Mesendoderm (in vitro differentiated cells): ENCODE data around the gene PNPLA8.

Experiments used
- DNase-seq: peaks from one replicate; pipeline ENCODE4 v3.0.0; 2013
- H2AK5ac ChIP-seq: 2 replicates; pipeline ENCODE4 v1.6.1; 2013; ENCODE audit warnings: low read length, inconsistent platforms
- H2BK120ac ChIP-seq: 2 replicates; pipeline ENCODE4 v1.6.1; 2013; ENCODE audit warnings: low read depth, mild to moderate bottlenecking, low read length, moderate library complexity, mixed read lengths
- H2BK15ac ChIP-seq: replicated peaks from 2 replicates; pipeline ENCODE4 v1.6.1; 2013; ENCODE audit warnings: low read depth, mild to moderate bottlenecking, moderate library complexity
- H2BK5ac ChIP-seq: 2 replicates; pipeline ENCODE4 v1.6.1; 2013; ENCODE audit warnings: low read length, inconsistent platforms
- H3K18ac ChIP-seq: 2 replicates; pipeline ENCODE4 v1.6.1; 2013; ENCODE audit warnings: mild to moderate bottlenecking, low read length, mixed read lengths
- H3K23ac ChIP-seq: one replicate; pipeline ENCODE4 v1.6.1; 2013; ENCODE audit warnings: low read length
- H3K27ac ChIP-seq: 2 replicates; pipeline ENCODE4 v1.5.1; 2013; ENCODE audit warnings: low read depth, mild to moderate bottlenecking, inconsistent platforms, low read length, moderate library complexity
- H3K27me3 ChIP-seq: 2 replicates; pipeline ENCODE4 v1.6.1; 2013; ENCODE audit warnings: low read length, control low read depth, mild to moderate bottlenecking, inconsistent platforms; ENCODE audit not compliant: insufficient read depth, poor library complexity
- H3K36me3 ChIP-seq: 2 replicates; pipeline ENCODE4 v1.6.1; 2013; ENCODE audit warnings: low read length, inconsistent platforms; ENCODE audit not compliant: control insufficient read depth, insufficient read depth
- H3K4ac ChIP-seq: one replicate; pipeline ENCODE4 v1.6.1; 2013; ENCODE audit warnings: low read depth, mild to moderate bottlenecking, low read length, moderate library complexity
- H3K4me1 ChIP-seq: 2 replicates; pipeline ENCODE4 v1.6.1; 2013; ENCODE audit warnings: low read depth, low read length, inconsistent platforms; ENCODE audit not compliant: control insufficient read depth
- H3K4me2 ChIP-seq: 2 replicates; pipeline ENCODE4 v1.6.1; 2013; ENCODE audit warnings: low read length
- H3K4me3 ChIP-seq: 2 replicates; pipeline ENCODE4 v1.5.1; 2013; ENCODE audit warnings: mild to moderate bottlenecking, low read length
- H3K56ac ChIP-seq: one replicate; pipeline ENCODE4 v1.6.1; 2013; ENCODE audit warnings: low read length
- H3K79me1 ChIP-seq: 2 replicates; pipeline ENCODE4 v1.6.1; 2013; ENCODE audit warnings: low read length, inconsistent platforms
- H3K79me2 ChIP-seq: 2 replicates; pipeline ENCODE4 v1.6.1; 2013; ENCODE audit warnings: mild to moderate bottlenecking, low read length; ENCODE audit not compliant: control insufficient read depth, insufficient read depth
- H3K9ac ChIP-seq: 2 replicates; pipeline ENCODE4 v1.6.1; 2013; ENCODE audit warnings: low read length, inconsistent platforms
- H4K5ac ChIP-seq: one replicate; pipeline ENCODE4 v1.6.1; 2013; ENCODE audit warnings: low read length
- H4K8ac ChIP-seq: one replicate; pipeline ENCODE4 v1.6.1; 2013; ENCODE audit warnings: low read depth, mild to moderate bottlenecking, control low read depth, low read length, moderate library complexity
- WGBS: extraction: QIAGEN DNeasy Blood & Tissue Kit; methylation state at CpG from one replicate; pipeline ENCODE4 v1.1.7; 2013; ENCODE audit warnings: low lambda C conversion rate, missing lambda C conversion rate; ENCODE audit not compliant: insufficient coverage; ENCODE audit errors: extremely low coverage; 5-methylcytosine and 5-hydroxymethylcytosine counted together

The PNPLA8 gene

DNA sequence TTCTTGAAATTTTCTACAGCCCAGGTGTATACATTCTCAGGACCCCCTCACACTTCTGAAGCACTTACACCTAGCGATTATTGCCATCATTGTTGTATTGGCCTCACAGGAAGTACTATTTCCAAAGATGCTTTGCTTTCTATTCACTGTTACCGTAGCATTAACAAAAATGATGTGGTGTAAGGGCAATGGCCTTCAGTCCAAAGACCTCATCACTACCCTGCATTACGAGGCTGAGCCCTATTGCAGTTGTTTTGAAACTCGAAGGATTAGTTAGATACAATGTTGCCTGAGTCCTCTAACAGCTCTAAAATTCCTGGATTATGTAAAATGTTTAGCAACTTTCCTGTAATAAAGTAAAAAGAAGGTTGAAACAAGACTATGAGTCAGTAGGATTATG is 72.6 kb downstream of the PNPLA8 start:
- H3K23ac ChIP-seq = no peak overlapping the region
- peaks cover 2% of the 10 kb centered on the region for H3K27me3 ChIP-seq
- no peak overlapping the region for H3K4ac ChIP-seq
- H2BK120ac ChIP-seq = no peak overlapping the region
- H2BK15ac ChIP-seq = no peak overlapping the region
- no peak overlapping the region for H3K4me3 ChIP-seq
- no peak for DNase-seq
- no peaks in the 10 kb centered on the region for H3K79me1 ChIP-seq
- no peak overlapping the region for H4K5ac ChIP-seq
- no peak overlapping the region for H3K56ac ChIP-seq
- no peak overlapping the region for H3K4me2 ChIP-seq
- H3K27ac ChIP-seq = no peak overlapping the region
- H3K79me2 ChIP-seq = no peaks in the 10 kb centered on the region
- H3K9ac ChIP-seq = no peak overlapping the region
- no CpG with 5 or more reads among the region's 4 CpGs for WGBS
- peaks cover 3% of the 10 kb centered on the region for H3K4me1 ChIP-seq
- H2AK5ac ChIP-seq = no peak overlapping the region
- H3K18ac ChIP-seq = no peak overlapping the region
- no peaks in the 10 kb centered on the region for H3K36me3 ChIP-seq
- no peak overlapping the region for H2BK5ac ChIP-seq
- H4K8ac ChIP-seq = no peak overlapping the region

- Histone ChIP-seq H4K5ac (no peak overlapping the region), H3K79me1 (no peaks in the 10 kb centered on the region), H3K9ac (no peak overlapping the region), H3K56ac (no peak overlapping the region), H2BK120ac (no peak overlapping the region), H3K4me1 (peaks cover 3% of the 10 kb centered on the region), H3K27ac (no peak overlapping the region), H3K79me2 (no peaks in the 10 kb centered on the region), H3K36me3 (no peaks in the 10 kb centered on the region), H3K4ac (no peak overlapping the region), H2AK5ac (no peak overlapping the region), H2BK5ac (no peak overlapping the region), H3K27me3 (peaks cover 2% of the 10 kb centered on the region), H3K4me3 (no peak overlapping the region), H3K18ac (no peak overlapping the region), H2BK15ac (no peak overlapping the region), H3K23ac (no peak overlapping the region), H3K4me2 (no peak overlapping the region), H4K8ac (no peak overlapping the region)
- no CpG with 5 or more reads among the region's 2 CpGs for WGBS
- peak; percentile 38 for DNase-seq
Measured at GRCh38 chr7:108452707-108453106, 73.2 kb downstream of the PNPLA8 start.

DNA sequence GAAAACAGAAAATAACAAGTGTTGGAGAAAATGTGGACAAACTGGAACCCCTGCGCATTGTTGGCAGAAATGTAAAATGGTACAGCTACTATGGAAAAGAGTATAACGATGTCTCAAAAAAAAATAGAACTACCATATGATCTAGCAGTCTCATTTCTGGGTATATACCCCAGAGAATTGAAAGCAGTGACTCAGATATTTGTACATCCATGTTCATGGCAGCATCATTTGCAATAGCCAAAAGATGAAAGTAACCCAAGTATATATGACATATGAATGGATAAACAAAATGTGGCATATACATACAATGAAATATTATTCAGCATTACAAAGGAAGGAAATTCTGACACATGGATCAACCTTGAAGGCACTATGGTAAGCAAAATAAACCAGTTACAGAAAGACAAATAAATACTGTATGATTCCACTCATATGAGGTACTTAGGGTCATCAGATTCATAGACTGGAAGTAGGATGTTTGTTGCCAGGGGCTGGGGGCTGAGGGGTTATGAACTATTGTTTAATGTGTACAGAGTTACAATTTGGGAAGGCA is 74.6 kb downstream of the PNPLA8 start:
- Histone ChIP-seq H3K23ac (no peak overlapping the region), H2BK120ac (no peak overlapping the region), H3K36me3 (no peaks in the 10 kb centered on the region), H3K27ac (no peak overlapping the region), H3K4ac (no peak overlapping the region), H3K79me2 (no peaks in the 10 kb centered on the region), H3K18ac (no peak overlapping the region), H3K4me2 (no peak overlapping the region), H3K4me3 (no peak overlapping the region), H3K4me1 (peaks cover 3% of the 10 kb centered on the region), H2AK5ac (no peak overlapping the region), H2BK5ac (no peak overlapping the region), H3K9ac (no peak overlapping the region), H4K8ac (no peak overlapping the region), H3K79me1 (no peaks in the 10 kb centered on the region), H3K27me3 (peaks cover 2% of the 10 kb centered on the region), H3K56ac (no peak overlapping the region), H2BK15ac (no peak overlapping the region), H4K5ac (no peak overlapping the region)
- no CpG with 5 or more reads among the region's 2 CpGs for WGBS
- DNase-seq = no peak

DNA sequence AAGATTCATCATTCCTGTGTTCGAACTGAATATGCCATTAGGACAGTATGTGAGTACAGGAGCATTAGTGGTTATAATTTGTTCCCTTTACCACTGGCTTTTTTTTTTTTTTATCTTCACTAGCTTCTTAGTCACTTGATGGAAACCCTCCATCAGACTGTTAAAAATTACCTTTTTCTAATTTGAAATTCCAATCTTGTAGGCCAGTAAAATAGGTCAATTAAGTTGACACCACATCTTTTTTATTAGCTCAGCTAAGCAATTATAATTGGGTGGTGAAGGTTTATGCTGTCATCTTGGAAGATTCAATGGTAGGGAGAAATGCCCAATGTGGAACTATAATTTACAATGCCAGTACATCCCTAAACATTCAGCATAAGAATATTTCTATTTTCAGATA is 75.8 kb downstream of the PNPLA8 start:
- no peaks in the 10 kb centered on the region for H3K79me2 ChIP-seq
- WGBS = no CpG with 5 or more reads among the region's 1 CpG
- no peaks in the 10 kb centered on the region for H3K36me3 ChIP-seq
- no peaks in the 10 kb centered on the region for H3K79me1 ChIP-seq
- H2BK15ac ChIP-seq = no peak overlapping the region
- no peak overlapping the region for H3K4ac ChIP-seq
- no peak overlapping the region for H3K56ac ChIP-seq
- H3K27ac ChIP-seq = no peak overlapping the region
- DNase-seq = no peak
- no peak overlapping the region for H3K4me2 ChIP-seq
- H2BK5ac ChIP-seq = no peak overlapping the region
- no peak overlapping the region for H3K23ac ChIP-seq
- no peak overlapping the region for H3K4me3 ChIP-seq
- no peak overlapping the region for H2AK5ac ChIP-seq
- no peak overlapping the region for H4K8ac ChIP-seq
- no peak overlapping the region for H4K5ac ChIP-seq
- no peak overlapping the region for H3K9ac ChIP-seq
- peaks cover 2% of the 10 kb centered on the region for H3K27me3 ChIP-seq
- peaks cover 3% of the 10 kb centered on the region for H3K4me1 ChIP-seq
- H3K18ac ChIP-seq = no peak overlapping the region
- H2BK120ac ChIP-seq = no peak overlapping the region

DNA sequence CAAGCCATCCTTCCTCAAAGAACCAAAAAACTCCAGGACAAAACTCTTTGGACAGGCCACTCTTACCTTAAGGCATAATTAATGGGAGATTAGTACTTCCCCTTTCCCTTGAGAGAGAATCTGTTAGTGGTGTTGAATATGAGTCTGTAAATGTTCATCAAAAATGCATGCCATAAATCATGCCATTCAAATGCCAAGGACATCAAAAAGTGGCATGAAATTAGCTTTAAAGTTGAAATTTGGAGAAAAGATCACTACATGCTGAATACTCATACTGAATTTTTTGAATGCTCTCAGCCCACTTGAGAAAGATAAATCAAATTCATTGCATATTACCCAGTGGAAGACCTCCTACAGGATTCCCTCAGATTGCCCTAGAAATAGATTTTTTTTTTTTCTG is 76.4 kb downstream of the PNPLA8 start:
- Histone ChIP-seq H4K8ac (no peak overlapping the region), H4K5ac (no peak overlapping the region), H2AK5ac (no peak overlapping the region), H3K27ac (no peak overlapping the region), H3K27me3 (peaks cover 2% of the 10 kb centered on the region), H3K79me2 (no peaks in the 10 kb centered on the region), H3K4me3 (no peak overlapping the region), H3K4ac (no peak overlapping the region), H3K9ac (no peak overlapping the region), H3K36me3 (no peaks in the 10 kb centered on the region), H3K56ac (no peak overlapping the region), H3K23ac (no peak overlapping the region), H2BK5ac (no peak overlapping the region), H2BK120ac (no peak overlapping the region), H3K79me1 (no peaks in the 10 kb centered on the region), H2BK15ac (no peak overlapping the region), H3K4me2 (no peak overlapping the region), H3K18ac (peak overlapping the region; percentile 18), H3K4me1 (peaks cover 3% of the 10 kb centered on the region)
- DNase-seq = no peak
